IPS-18a (cell line): Measurements from ENCODE around the gene TENM4.

Source experiments
- H3K27ac ChIP-seq: one replicate; pipeline ENCODE4 v1.5.1; 2013; ENCODE audit warnings: low read length
- H3K27me3 ChIP-seq: one replicate; pipeline ENCODE4 v1.6.1; 2013; ENCODE audit warnings: mild to moderate bottlenecking, low read length; ENCODE audit not compliant: control insufficient read depth, insufficient read depth
- H3K36me3 ChIP-seq: one replicate; pipeline ENCODE4 v1.6.1; 2013; ENCODE audit warnings: low read depth, low read length; ENCODE audit not compliant: control insufficient read depth
- H3K4me1 ChIP-seq: one replicate; pipeline ENCODE4 v1.6.1; 2013; ENCODE audit warnings: low read depth, low read length; ENCODE audit not compliant: control insufficient read depth
- H3K4me3 ChIP-seq: one replicate; pipeline ENCODE4 v1.5.1; 2013; ENCODE audit warnings: low read length
- H3K9ac ChIP-seq: one replicate; pipeline ENCODE4 v1.6.1; 2013; ENCODE audit warnings: mild to moderate bottlenecking, low read length, moderate library complexity
- H3K9me3 ChIP-seq: one replicate; pipeline ENCODE4 v1.6.1; 2013; ENCODE audit warnings: low read depth, low read length; ENCODE audit not compliant: control insufficient read depth

TENM4 gene

GRCh38 chr11:79430280-79430679, 10.6 kb downstream of the TENM4 start:
- H3K27ac ChIP-seq = no peak overlapping the region
- no peak overlapping the region for H3K4me3 ChIP-seq
- peaks cover 42% of the 10 kb centered on the region for H3K27me3 ChIP-seq
- H3K9ac ChIP-seq = no peak overlapping the region
- peaks cover 28% of the 10 kb centered on the region for H3K4me1 ChIP-seq
- H3K9me3 ChIP-seq = no peaks in the 10 kb centered on the region
- H3K36me3 ChIP-seq = no peaks in the 10 kb centered on the region

DNA sequence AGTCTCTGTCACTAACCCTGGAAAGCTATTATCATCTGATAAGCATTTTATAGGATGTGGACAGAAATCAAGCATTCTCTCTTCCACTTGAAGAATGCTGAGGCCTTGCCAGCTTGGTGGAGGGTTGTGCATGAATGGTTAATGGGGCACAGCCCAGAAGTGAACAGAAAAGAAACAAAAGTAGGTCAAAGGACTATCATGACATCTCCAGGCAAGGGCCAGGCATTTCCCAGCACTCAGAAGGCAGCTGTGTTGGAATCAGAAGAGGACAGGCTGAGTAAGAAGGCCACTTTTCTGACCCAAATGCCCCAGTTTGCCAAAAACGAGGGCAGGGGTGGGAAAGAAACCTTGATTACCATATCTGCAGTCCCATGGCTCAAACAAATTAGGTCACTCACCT, 12.4 kb downstream of the TENM4 start:
- Histone ChIP-seq H3K36me3 (no peaks in the 10 kb centered on the region), H3K27me3 (peaks cover 23% of the 10 kb centered on the region), H3K9ac (no peak overlapping the region), H3K9me3 (no peaks in the 10 kb centered on the region), H3K27ac (no peak overlapping the region), H3K4me1 (peaks cover 17% of the 10 kb centered on the region), H3K4me3 (no peak overlapping the region)

GRCh38 chr11:79427611-79428327, 13.1 kb downstream of the TENM4 start:
- no peak overlapping the region for H3K27ac ChIP-seq
- peaks cover 13% of the 10 kb centered on the region for H3K4me1 ChIP-seq
- H3K27me3 ChIP-seq = peaks cover 17% of the 10 kb centered on the region
- H3K9ac ChIP-seq = no peak overlapping the region
- no peaks in the 10 kb centered on the region for H3K9me3 ChIP-seq
- H3K36me3 ChIP-seq = no peaks in the 10 kb centered on the region
- H3K4me3 ChIP-seq = no peak overlapping the region

DNA sequence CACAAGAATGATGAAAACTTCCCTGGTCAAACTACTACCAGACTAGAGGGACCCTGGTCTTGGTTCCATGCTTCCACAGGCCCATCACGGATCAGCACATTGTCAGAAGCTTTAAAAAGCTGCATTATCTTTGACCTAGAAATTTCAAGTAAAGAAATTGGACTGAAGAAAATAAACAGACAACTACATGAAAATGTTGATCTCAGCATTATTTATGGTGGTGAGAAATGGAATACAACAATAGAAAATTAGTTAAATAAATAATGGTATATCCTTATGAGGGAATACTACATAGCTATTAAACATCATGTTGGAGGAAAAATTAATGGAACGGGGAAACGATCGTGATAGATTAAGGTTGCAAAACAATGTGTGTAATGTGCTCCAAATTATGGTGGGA, 13.7 kb downstream of the TENM4 start:
- Histone ChIP-seq H3K9ac (no peak overlapping the region), H3K36me3 (no peaks in the 10 kb centered on the region), H3K4me1 (peaks cover 7% of the 10 kb centered on the region), H3K27ac (no peak overlapping the region), H3K9me3 (no peaks in the 10 kb centered on the region), H3K27me3 (peaks cover 10% of the 10 kb centered on the region), H3K4me3 (no peak overlapping the region)

GRCh38 chr11:79425463-79425862, 15.4 kb downstream of the TENM4 start:
- H3K9ac ChIP-seq = no peak overlapping the region
- H3K4me1 ChIP-seq = peaks cover 5% of the 10 kb centered on the region
- H3K9me3 ChIP-seq = no peaks in the 10 kb centered on the region
- H3K27me3 ChIP-seq = no peaks in the 10 kb centered on the region
- no peak overlapping the region for H3K27ac ChIP-seq
- H3K4me3 ChIP-seq = no peak overlapping the region
- H3K36me3 ChIP-seq = no peaks in the 10 kb centered on the region

DNA sequence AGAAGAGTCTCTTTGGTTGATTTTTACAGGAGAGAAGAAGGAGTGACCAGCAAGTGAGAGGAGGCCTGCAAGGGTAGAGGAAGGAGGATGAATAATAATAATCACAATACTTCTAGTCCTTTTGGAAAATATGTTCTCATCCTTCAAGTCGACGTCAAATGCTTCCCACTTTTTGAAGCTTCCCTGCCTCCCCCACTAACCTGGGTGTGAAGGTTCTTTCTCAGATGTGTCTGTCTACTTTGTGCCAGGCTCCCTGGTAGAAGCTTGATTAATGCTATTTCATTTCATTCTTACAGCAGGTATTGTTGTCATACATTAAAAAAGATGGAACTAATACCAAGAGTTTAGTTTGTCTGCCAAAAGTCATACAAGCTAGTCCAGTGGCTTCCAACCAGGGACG, 17.1 kb downstream of the TENM4 start:
- H3K4me3 ChIP-seq = no peak overlapping the region
- no peak overlapping the region for H3K27ac ChIP-seq
- H3K36me3 ChIP-seq = no peaks in the 10 kb centered on the region
- H3K9me3 ChIP-seq = no peaks in the 10 kb centered on the region
- H3K9ac ChIP-seq = no peak overlapping the region
- no peaks in the 10 kb centered on the region for H3K27me3 ChIP-seq
- peaks cover 5% of the 10 kb centered on the region for H3K4me1 ChIP-seq

DNA sequence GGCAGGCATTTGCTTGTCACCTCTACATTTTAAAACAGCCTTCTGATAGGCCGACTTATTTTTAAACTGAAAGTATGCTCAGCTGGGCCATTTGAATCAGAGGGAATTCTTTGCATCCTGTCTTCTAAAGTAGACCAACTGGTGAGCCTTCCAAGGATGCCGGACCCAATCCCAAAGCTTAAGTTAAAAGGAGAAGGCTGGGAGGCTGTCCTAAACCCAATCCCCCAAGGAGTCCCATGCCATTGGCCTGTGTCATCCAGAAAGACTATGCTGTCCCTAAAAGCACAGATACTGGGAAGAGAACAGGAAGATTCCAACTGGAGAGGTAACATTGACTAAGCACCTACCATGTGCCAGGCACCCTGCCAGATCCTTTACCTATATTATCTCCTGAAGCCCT, 18.0 kb downstream of the TENM4 start:
- no peak overlapping the region for H3K27ac ChIP-seq
- H3K9me3 ChIP-seq = no peaks in the 10 kb centered on the region
- H3K4me1 ChIP-seq = peaks cover 2% of the 10 kb centered on the region
- no peak overlapping the region for H3K4me3 ChIP-seq
- no peaks in the 10 kb centered on the region for H3K36me3 ChIP-seq
- no peak overlapping the region for H3K9ac ChIP-seq
- H3K27me3 ChIP-seq = no peaks in the 10 kb centered on the region

DNA sequence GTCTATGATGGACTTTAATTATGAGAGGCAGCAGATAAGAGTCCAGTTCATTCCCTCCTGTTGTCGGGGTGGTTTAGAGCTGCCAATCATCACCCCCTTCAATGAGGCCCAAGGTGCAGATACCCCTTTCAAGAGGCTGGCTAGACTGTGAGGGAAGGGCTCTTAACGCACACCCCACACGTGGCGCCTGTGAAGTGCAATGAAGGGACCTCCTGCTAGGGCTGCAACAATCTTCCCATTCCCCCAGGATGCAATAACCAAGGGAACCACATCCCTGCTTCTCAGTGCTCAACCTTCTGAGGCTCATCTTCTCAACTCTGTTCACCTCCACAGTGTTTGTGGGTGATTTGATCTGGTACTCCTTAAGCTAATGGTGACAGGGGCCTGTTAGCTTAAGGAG, 19.0 kb downstream of the TENM4 start:
- Histone ChIP-seq H3K9ac (no peak overlapping the region), H3K9me3 (no peaks in the 10 kb centered on the region), H3K4me1 (no peaks in the 10 kb centered on the region), H3K4me3 (no peak overlapping the region), H3K27ac (no peak overlapping the region), H3K27me3 (no peaks in the 10 kb centered on the region), H3K36me3 (no peaks in the 10 kb centered on the region)

- Histone ChIP-seq H3K4me1 (no peaks in the 10 kb centered on the region), H3K36me3 (no peaks in the 10 kb centered on the region), H3K27me3 (no peaks in the 10 kb centered on the region), H3K9me3 (no peaks in the 10 kb centered on the region), H3K9ac (no peak overlapping the region), H3K4me3 (no peak overlapping the region), H3K27ac (no peak overlapping the region)
These were observed 21.7 kb downstream of the TENM4 start for GRCh38 chr11:79419120-79419519.

- Histone ChIP-seq H3K27me3 (no peaks in the 10 kb centered on the region), H3K9me3 (no peaks in the 10 kb centered on the region), H3K4me1 (no peaks in the 10 kb centered on the region), H3K36me3 (no peaks in the 10 kb centered on the region), H3K9ac (no peak overlapping the region), H3K4me3 (no peak overlapping the region), H3K27ac (no peak overlapping the region)
These were observed 22.6 kb downstream of the TENM4 start for GRCh38 chr11:79418241-79418640.

DNA sequence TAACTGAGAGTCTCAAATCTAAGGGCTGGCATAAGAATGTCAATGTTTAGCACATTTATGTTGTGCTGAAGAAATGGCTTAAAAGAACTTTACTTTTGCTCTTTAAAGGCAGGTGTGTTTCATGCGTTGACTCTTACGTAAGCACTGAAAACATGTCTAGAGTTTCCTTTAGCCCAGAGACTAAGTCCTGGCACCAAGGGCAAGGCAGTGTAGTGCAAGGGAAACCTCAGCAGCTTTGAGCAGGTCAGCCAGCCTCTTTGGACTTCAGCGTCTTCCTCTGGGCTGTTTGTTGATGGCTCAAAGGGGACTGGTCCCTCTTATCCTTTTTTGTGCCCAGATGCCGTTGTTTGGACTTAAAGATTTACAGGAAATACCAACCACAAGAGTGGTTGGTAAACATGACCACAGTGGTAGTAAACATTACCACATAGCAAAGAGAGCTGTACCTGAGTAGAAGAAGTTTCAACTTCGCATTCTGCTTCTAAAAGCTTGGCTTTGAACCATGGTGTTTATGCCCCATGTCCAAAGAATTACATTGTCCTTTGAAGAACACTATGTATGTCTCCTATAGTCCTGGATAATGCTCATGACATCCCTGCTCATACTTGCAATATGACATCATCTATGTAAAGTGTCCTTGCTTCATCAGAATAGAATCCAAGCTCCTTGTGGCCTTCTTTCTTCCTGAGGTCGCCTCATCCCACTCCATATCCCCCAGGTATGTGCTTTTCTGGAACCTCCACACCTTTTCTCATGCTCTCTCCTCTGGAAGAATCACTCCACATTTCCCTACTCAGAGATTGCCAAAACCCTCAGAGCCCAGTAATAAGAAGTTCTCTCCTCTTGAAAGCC, 23.5 kb downstream of the TENM4 start:
- no peaks in the 10 kb centered on the region for H3K4me1 ChIP-seq
- no peak overlapping the region for H3K4me3 ChIP-seq
- no peaks in the 10 kb centered on the region for H3K36me3 ChIP-seq
- H3K27ac ChIP-seq = no peak overlapping the region
- H3K9ac ChIP-seq = no peak overlapping the region
- H3K9me3 ChIP-seq = no peaks in the 10 kb centered on the region
- H3K27me3 ChIP-seq = no peaks in the 10 kb centered on the region

- no peaks in the 10 kb centered on the region for H3K4me1 ChIP-seq
- H3K36me3 ChIP-seq = no peaks in the 10 kb centered on the region
- no peak overlapping the region for H3K9ac ChIP-seq
- no peak overlapping the region for H3K4me3 ChIP-seq
- H3K9me3 ChIP-seq = no peaks in the 10 kb centered on the region
- H3K27ac ChIP-seq = no peak overlapping the region
- H3K27me3 ChIP-seq = no peaks in the 10 kb centered on the region
These were observed 24.9 kb downstream of the TENM4 start for GRCh38 chr11:79415912-79416311.
